WERI-Rb-1 (cell line): ENCODE measurements around the gene CHST8.
"Not testable (repeated sequence)": the region's sequence is repeated elsewhere in the genome, so short reads cannot be mapped to it uniquely, and the experiment has no call there.

Source experiments
- DNase-seq: peaks from one replicate; pipeline ENCODE4 v3.0.0-alpha.2; 2020
- H3K27ac ChIP-seq: fragments of 250-450 bp; sonication (Bioruptor Pico); 2 replicates; pipeline ENCODE4 v1.5.1; 2020; ENCODE audit warnings: mild to moderate bottlenecking, moderate library complexity
- H3K27me3 ChIP-seq: fragments of 250-450 bp; sonication (Bioruptor Pico); 2 replicates; pipeline ENCODE4 v1.5.1; 2021; ENCODE audit warnings: mild to moderate bottlenecking, low read depth, moderate library complexity; ENCODE audit not compliant: insufficient read depth, severe bottlenecking
- H3K36me3 ChIP-seq: fragments of 250-450 bp; sonication (Bioruptor Pico); 2 replicates; pipeline ENCODE4 v1.5.1; 2020; ENCODE audit warnings: mild to moderate bottlenecking, moderate library complexity
- H3K4me3 ChIP-seq: 2 replicates; pipeline ENCODE4 v1.5.1; 2011; ENCODE audit warnings: low read depth, mild to moderate bottlenecking, control low read depth, low read length
- H3K9me3 ChIP-seq: fragments of 250-450 bp; sonication (Bioruptor Pico); 2 replicates; pipeline ENCODE4 v1.5.1; 2021; ENCODE audit warnings: mild to moderate bottlenecking, moderate library complexity; ENCODE audit not compliant: severe bottlenecking
- CTCF ChIP-seq: IDR thresholded peaks from 2 replicates; pipeline ENCODE4 v1.5.1; 2011; ENCODE audit warnings: low read depth, mild to moderate bottlenecking, control low read depth, inconsistent platforms, low read length

The CHST8 gene

DNA sequence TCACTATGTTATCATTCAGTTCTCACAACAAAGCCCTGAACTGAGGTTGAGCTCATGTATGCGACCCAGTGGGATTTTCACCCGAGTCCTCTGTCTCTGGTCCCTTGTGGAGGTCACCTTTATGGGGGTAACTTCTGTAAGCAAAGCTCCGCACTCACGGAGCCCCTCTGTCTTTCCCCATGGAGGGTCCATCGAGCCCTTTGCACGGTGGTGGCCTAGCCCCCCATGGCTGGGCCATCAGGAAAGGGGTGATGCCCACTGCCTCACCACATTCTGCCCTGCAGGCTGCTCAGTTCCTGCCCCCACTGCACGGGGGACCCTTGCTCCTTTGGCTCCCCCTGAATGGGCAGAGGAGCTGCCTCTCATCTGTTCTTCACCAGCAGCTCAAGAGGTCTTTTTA lies 39.6 kb downstream of the CHST8 start:
- Histone ChIP-seq H3K27ac (no peak overlapping the region), H3K27me3 (no peaks in the 10 kb centered on the region), H3K9me3 (no peaks in the 10 kb centered on the region), H3K36me3 (no peaks in the 10 kb centered on the region), H3K4me3 (no peak overlapping the region)
- no peak for DNase-seq
- no peak for TF ChIP-seq CTCF

DNA sequence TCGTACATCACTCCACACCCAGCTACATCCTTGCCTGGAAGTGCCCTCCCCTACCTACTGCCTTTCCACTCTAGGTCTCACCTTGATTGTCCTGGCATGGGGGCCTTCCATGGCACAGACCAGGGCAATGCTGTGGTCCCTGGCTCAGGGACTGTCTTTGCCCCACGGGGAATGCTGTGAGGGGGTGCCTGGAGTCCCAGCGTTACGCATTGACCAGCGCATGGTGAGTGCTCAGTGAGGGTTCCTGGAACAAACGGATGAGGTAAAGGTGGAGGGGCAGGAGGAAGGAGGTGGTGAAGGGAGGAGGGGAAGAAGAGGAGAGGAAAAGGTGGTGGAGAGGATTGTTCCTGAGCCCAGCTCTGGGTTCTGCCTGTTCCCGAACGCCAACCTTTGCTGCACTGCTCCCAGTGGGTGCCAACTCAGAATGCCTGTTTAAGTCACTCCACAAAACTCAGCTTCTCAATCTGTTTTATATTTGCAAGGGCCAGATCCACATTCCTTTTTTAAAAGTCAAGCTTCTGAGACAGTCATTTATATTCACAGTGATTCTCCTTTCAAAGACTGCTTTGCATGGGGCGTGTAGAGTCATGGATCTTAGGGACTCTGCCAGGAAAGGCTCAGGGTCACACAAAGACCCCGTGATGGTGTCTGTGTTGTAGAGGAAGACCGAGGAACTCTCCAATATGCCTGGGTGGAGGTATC lies 40.8 kb downstream of the CHST8 start:
- Histone ChIP-seq H3K36me3 (no peaks in the 10 kb centered on the region), H3K4me3 (no peak overlapping the region), H3K27me3 (no peaks in the 10 kb centered on the region), H3K9me3 (no peaks in the 10 kb centered on the region), H3K27ac (no peak overlapping the region)
- no peak for TF ChIP-seq CTCF
- DNase-seq, result no peak

DNA sequence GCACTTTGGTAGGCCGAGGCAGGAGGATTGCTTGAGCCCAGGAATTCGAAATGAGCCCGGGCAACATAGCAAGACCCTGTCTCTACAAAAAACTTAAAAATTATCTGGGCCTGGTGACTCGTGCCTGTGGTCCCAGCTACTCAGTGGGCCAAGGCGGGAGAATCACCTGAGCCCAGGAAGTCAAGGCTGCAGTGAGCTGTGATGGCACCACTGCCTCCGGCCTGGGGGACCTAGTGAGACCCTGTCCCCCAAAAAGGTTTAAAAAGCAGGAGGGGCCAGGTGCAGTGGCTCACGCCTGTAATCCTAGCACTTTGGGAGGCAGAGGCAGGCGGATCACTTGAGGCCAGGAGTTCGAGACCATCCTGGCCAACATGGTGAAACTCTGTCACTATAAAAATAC lies 41.6 kb downstream of the CHST8 start:
- not testable (repeated sequence) for H3K27me3 ChIP-seq

DNA sequence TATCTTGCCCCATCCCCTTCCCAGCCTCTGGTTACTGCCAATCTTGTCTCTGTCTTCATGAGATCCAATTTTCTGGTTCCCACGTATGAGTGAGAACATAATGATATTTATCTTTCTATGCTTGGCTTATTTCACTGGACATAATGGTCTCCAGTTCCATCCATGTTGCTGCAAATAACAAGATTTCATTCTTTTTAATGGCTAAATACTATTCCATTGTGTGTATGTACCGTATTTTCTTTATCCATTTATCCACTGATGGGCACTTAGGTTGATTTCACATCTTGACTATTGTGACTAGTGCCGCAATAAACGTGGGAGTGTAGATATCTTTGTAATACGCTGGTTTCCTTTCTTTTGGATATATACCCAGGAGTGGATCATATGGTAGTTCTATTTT lies 43.0 kb downstream of the CHST8 start:
- Histone ChIP-seq H3K9me3 (no peaks in the 10 kb centered on the region), H3K27ac (no peak overlapping the region), H3K36me3 (no peaks in the 10 kb centered on the region), H3K27me3 (no peaks in the 10 kb centered on the region), H3K4me3 (no peak overlapping the region)
- no peak for TF ChIP-seq CTCF
- DNase-seq, result no peak

More for the DNA sequence above, 41.6 kb downstream of the CHST8 start:
- not testable (repeated sequence) for H3K27ac ChIP-seq, H3K36me3 ChIP-seq, DNase-seq, H3K4me3 ChIP-seq, H3K9me3 ChIP-seq

DNA sequence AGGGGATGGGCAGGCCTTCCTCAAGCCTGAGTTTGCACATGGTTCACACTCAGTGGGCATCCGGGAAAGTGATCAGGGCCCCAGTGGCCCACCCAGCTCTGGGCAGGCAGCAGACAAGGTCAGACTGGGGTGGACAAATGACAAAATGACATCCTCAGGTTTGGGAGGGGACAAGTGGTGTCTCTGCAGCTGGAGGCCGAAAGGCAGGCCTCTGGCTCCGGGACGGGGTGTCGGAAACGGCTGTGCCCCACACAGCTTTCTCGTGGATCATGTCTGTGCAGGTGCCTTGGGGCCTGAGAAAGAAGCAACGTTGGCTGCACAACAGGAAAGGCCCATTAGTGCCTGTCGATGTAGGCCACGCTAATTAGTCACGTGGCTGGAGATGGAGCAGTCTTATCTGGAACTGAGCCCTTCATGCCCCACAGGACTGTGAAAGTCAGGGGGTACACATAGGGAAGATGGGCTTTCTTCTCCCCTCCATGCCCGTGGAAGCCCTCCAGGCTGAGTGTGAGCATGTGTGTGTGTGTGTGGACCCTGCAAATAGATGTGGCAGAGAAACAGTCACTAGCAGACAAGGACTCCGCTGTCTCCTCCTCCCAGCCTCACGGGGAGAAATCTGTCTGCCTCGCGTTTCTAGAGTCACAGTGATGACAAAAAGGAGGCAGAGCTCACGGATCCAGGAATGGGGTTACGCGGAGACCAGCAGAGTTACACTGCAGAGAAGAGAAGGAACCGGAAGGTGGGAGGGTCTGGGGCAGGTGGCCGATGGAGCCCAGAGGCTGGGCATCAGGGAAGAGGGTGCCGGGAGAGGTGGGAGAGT lies 44.2 kb downstream of the CHST8 start:
- H3K27ac ChIP-seq, result no peak overlapping the region
- no peak overlapping the region for H3K4me3 ChIP-seq
- DNase-seq, result no peak
- no peaks in the 10 kb centered on the region for H3K36me3 ChIP-seq
- no peaks in the 10 kb centered on the region for H3K9me3 ChIP-seq
- TF ChIP-seq CTCF, result no peak
- H3K27me3 ChIP-seq, result no peaks in the 10 kb centered on the region

- DNase-seq, result no peak
- TF ChIP-seq CTCF, result no peak
- Histone ChIP-seq H3K36me3 (no peaks in the 10 kb centered on the region), H3K27ac (no peak overlapping the region), H3K9me3 (no peaks in the 10 kb centered on the region), H3K4me3 (no peak overlapping the region), H3K27me3 (no peaks in the 10 kb centered on the region)
Measured at GRCh38 chr19:33667141-33667650, 45.4 kb downstream of the CHST8 start.
